Panc1 (cell line): ENCODE results near the gene SDK1. TPM values are rescaled to one million over a fixed set of nuclear protein-coding genes. Genes with fewer than 3 reads are reported as not detected.

Experiments
- ATAC-seq: fragments of 200-7000 bp; cut with Tn5 transposase; 2 replicates; pipeline ENCODE4 v1.9.1; 2020; ENCODE audit warnings: mild to moderate bottlenecking, moderate library complexity
- BruUV-seq: library from RNA; stranded (reverse); fragments of 400-500 nt; replicated peaks from 2 replicates; lab custom pipeline; 2021; lab: Mats Ljungman, UMichigan
- CTCF ChIA-PET: fragments of 300-600 bp; sonication (Branson Sonifier 250); formaldehyde crosslinking; loops from one replicate; lab custom pipeline; 2022; ENCODE audit warnings: antibody characterized with exemption; lab: Charles Lee
- POLR2A ChIA-PET: fragments of 300-600 bp; sonication (Branson Sonifier 250); formaldehyde crosslinking; loops from one replicate; lab custom pipeline; 2022; ENCODE audit warnings: antibody characterized with exemption; lab: Charles Lee
- DNase-seq: peaks from one replicate; pipeline ENCODE4 v3.0.0-alpha.2; 2010; ENCODE audit warnings: low read depth, low spot score
- H3K27ac ChIP-seq: 2 replicates; pipeline ENCODE4 v1.5.1; 2011; ENCODE audit warnings: mild to moderate bottlenecking, low read length, inconsistent platforms
- H3K27me3 ChIP-seq: fragments of 200-500 bp; sonication (Bioruptor generic); 2 replicates; pipeline ENCODE4 v1.6.0; 2014; ENCODE audit warnings: low read length, inconsistent platforms; ENCODE audit not compliant: control insufficient read depth, insufficient read depth
- H3K36me3 ChIP-seq: fragments of 200-500 bp; sonication (Bioruptor generic); 2 replicates; pipeline ENCODE4 v1.5.1; 2014; ENCODE audit warnings: inconsistent platforms, mild to moderate bottlenecking, low read length, moderate library complexity; ENCODE audit not compliant: control insufficient read depth, insufficient read depth
- H3K4me1 ChIP-seq: 2 replicates; pipeline ENCODE4 v1.5.1; 2011; ENCODE audit warnings: inconsistent platforms, mild to moderate bottlenecking, low read length, moderate library complexity; ENCODE audit not compliant: control insufficient read depth, insufficient read depth
- H3K4me3 ChIP-seq, 2 experiments: 2 replicates each; pipeline ENCODE4 v1.5.1; 2011 to 2012; ENCODE audit warnings: low read depth in 2 of 2, low read length in 2 of 2, mild to moderate bottlenecking in 2 of 2, inconsistent platforms in 1 of 2, moderate library complexity in 1 of 2
- H3K9me3 ChIP-seq: fragments of 200-500 bp; sonication (Bioruptor generic); 2 replicates; pipeline ENCODE4 v1.5.1; 2014; ENCODE audit warnings: low read depth, mild to moderate bottlenecking, inconsistent platforms, low read length, moderate library complexity; ENCODE audit not compliant: control insufficient read depth, insufficient read depth
- CTCF ChIP-seq: fragments of 450-650 bp; IDR thresholded peaks from 2 replicates; pipeline ENCODE4 v1.5.1; 2017; ENCODE audit warnings: mild to moderate bottlenecking
- POLR2AphosphoS5 ChIP-seq: IDR thresholded peaks from 2 replicates; pipeline ENCODE4 v1.6.1; 2012; ENCODE audit warnings: mild to moderate bottlenecking, low read depth, low read length, moderate library complexity
- REST ChIP-seq, 2 experiments: IDR thresholded peaks; 2 replicates each; pipeline ENCODE4 v1.6.1; 2011 to 2012; ENCODE audit warnings: low read depth in 2 of 2, control low read depth in 1 of 2, low read length in 1 of 2, mild to moderate bottlenecking in 1 of 2, moderate library complexity in 1 of 2; ENCODE audit not compliant: insufficient read depth in 1 of 2
- SIN3A ChIP-seq: IDR thresholded peaks from 2 replicates; pipeline ENCODE4 v1.6.1; 2012; ENCODE audit warnings: low read depth, mild to moderate bottlenecking, low read length, moderate library complexity, borderline replicate concordance; ENCODE audit not compliant: insufficient read depth
- TCF7L2 ChIP-seq: IDR thresholded peaks from 2 replicates; pipeline ENCODE4 v1.6.1; 2011; ENCODE audit warnings: mild to moderate bottlenecking, low read depth, low read length, inconsistent platforms
- in situ Hi-C: cut with HindIII; loops from 2 replicates; pipeline ENCODE4 v1.10.0; 2016; ENCODE audit warnings: low sequenced_read_pairs, low pct_unique_long_range_greater_than_20kb
- intact Hi-C: fragments of 100-400 bp; cut with micrococcal nuclease; formaldehyde crosslinking; loops from one replicate; pipeline ENCODE4 v1.10.0; 2022; ENCODE audit not compliant: unreplicated experiment
- total RNA-seq: library from RNA; stranded (reverse); gene quantifications from one replicate; pipeline ENCODE4 v1.2.1, GENCODE V29; 2021; ENCODE audit not compliant: unreplicated experiment

The SDK1 gene
- total RNA-seq, 1 experiment from 2014 or later: 47.4 TPM

GRCh38 chr7:4135301-4135700 lies 834.2 kb downstream of the SDK1 start:
- BruUV-seq: no TSS peak
- no peak overlapping the region for H3K27ac ChIP-seq
- no peak overlapping the region for H3K4me3 ChIP-seq
- POLR2A ChIA-PET: no interaction called here
- no peaks in the 10 kb centered on the region for H3K4me1 ChIP-seq
- no peaks in the 10 kb centered on the region for H3K27me3 ChIP-seq
- TF ChIP-seq TCF7L2 (no peak), REST (IDR thresholded peaks at IDR 0.05; ENCODE audit: insufficient read depth in 1 of 2, low read depth in 2 of 2, low read length in 1 of 2) (no peak), SIN3A (no peak), CTCF (no peak), POLR2AphosphoS5 (no peak)
- no peaks in the 10 kb centered on the region for H3K36me3 ChIP-seq
- CTCF ChIA-PET: no interaction called here
- in situ Hi-C loops (no loop called here), intact Hi-C loops (no loop called here)
- no peaks in the 10 kb centered on the region for H3K9me3 ChIP-seq
- DNase-seq (no peak), ATAC-seq (no peak)

- in situ Hi-C loops: no loop called here
- no TSS peak for BruUV-seq
- DNase-seq: no peak
- no peaks in the 10 kb centered on the region for H3K9me3 ChIP-seq
- H3K4me3 ChIP-seq: no peak overlapping the region
- H3K4me1 ChIP-seq: no peaks in the 10 kb centered on the region
- TF ChIP-seq TCF7L2 (no peak), REST (IDR thresholded peaks at IDR 0.05; ENCODE audit: insufficient read depth in 1 of 2, low read depth in 2 of 2, low read length in 1 of 2) (no peak), POLR2AphosphoS5 (no peak), SIN3A (no peak), CTCF (no peak)
- 0 out of 2 replicates have a peak, but pooled peaks have one; percentile 17 for ATAC-seq
- H3K27ac ChIP-seq: no peak overlapping the region
- H3K36me3 ChIP-seq: no peaks in the 10 kb centered on the region
- ChIA-PET POLR2A (no interaction called here), CTCF (interaction anchor here (0.6 kb wide), 1 partner anchor 1249 kb away, joined by 11 read pairs; no protein-coding TSS in a partner anchor)
- intact Hi-C loops: no loop called here
- H3K27me3 ChIP-seq: no peaks in the 10 kb centered on the region
Measured at GRCh38 chr7:4136036-4136435, 835.0 kb downstream of the SDK1 start.
